Measurements from ENCODE around the gene USP5.
A peak's percentile ranks its signal among the peaks of the same experiment; 100 is the strongest.
"Not testable (repeated sequence)": the region's sequence is repeated elsewhere in the genome, so short reads cannot be mapped to it uniquely, and the experiment has no call there.

Gene USP5

GRCh38 chr12:6867413-6868210 is 15.7 kb downstream of the USP5 start, which contains the start of gene TPI1:
Gene TPI1 (plus strand): TSS chr12:6867531. CDS start chr12:6867567, 36 bp downstream.
- peak; percentile 86 for DNase-seq

- DNase-seq: peak; percentile 26
These were observed 16.5 kb downstream of the USP5 start for GRCh38 chr12:6868211-6869048.

DNA sequence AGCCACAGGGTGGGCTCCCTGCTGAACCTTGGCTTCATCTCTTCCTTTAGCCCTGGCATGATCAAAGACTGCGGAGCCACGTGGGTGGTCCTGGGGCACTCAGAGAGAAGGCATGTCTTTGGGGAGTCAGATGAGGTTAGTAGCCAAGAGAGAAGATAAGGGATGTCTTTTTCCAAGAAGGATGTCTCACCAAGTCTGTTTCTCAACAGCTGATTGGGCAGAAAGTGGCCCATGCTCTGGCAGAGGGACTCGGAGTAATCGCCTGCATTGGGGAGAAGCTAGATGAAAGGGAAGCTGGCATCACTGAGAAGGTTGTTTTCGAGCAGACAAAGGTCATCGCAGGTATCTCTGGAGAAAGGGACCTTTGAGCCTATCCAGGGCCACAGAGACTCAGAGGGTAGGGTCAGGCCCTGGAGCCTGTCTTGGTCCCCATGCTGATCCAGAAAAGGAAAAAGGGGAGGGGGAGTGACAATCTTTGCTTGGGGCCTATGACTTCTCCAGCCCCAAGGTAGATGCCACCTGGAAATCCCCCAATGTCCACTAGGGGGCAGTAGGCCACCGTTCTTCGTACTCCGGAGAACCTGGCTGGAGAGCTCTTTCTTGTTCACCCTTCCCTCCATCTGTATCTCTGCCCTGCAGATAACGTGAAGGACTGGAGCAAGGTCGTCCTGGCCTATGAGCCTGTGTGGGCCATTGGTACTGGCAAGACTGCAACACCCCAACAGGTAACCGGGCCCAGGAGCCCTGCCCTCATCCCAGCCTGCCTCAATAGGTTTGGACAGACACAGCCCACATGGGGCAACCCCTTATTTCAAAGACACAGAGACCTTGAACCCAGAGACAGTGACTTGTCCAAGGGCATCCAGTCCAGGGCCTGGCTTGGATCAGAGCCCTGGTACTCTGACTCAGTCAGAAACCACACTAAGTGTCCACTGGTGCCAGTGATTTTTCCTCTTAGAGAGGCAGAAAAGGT is 17.4 kb downstream of the USP5 start:
- DNase-seq: peak; percentile 87

GRCh38 chr12:6870304-6870703 is 18.4 kb downstream of the USP5 start:
- DNase-seq: not testable (repeated sequence)

- peak; percentile 53 for DNase-seq
These were observed 19.4 kb downstream of the USP5 start for GRCh38 chr12:6871052-6871957.

- peak; percentile 88 for DNase-seq
These were observed 20.4 kb downstream of the USP5 start for GRCh38 chr12:6872073-6873048.

- DNase-seq: peak; percentile 99
These were observed 21.4 kb downstream of the USP5 start, which contains the start of gene SPSB2 for GRCh38 chr12:6873094-6874014. Gene SPSB2 (minus strand): TSS chr12:6873303. CDS start chr12:6872901, 402 bp downstream.

DNA sequence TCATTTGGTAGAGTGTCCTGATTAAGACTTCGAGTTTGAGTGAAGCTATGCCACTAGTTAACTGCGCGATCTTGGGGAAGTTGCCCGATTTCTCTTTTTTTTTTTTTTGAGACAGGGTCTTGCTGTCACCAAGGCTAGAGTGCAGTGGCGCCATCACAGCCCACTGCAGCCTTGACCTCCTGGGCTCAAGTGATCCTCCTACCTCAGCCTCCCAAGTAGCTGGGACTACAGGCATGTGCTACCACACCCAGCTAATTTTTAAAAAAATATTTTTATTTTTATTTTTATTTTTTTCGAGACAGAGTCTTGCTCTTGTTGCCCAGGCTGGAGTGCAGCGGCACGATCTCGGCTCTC is 22.0 kb downstream of the USP5 start:
- not testable (repeated sequence) for DNase-seq

GRCh38 chr12:6879824-6880223 is 27.9 kb downstream of the USP5 start:
- not testable (repeated sequence) for DNase-seq

GRCh38 chr12:6883252-6883651 is 31.3 kb downstream of the USP5 start:
- DNase-seq: no peak

DNA sequence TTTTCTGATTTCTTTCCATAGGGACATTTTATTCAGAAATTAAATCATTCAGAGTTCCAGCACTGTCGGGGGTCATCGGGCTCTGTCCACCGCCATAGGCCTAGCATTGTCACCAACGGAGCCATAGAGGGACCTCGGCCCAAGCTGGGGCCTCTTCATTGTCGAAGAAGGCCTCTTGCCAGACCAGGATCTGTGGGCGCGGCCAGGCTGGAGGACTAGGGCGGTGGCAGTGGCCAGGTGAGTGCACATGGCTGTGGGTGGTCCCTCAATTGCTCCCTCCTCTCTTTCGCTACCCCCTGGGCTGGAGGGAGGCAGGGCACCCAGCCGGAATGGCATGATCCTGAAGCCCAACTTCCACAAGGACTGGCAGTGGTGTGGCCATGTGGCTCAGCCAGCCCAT is 31.7 kb downstream of the USP5 start:
- DNase-seq: no peak

GRCh38 chr12:6884539-6884938 is 32.6 kb downstream of the USP5 start:
- DNase-seq: no peak

DNA sequence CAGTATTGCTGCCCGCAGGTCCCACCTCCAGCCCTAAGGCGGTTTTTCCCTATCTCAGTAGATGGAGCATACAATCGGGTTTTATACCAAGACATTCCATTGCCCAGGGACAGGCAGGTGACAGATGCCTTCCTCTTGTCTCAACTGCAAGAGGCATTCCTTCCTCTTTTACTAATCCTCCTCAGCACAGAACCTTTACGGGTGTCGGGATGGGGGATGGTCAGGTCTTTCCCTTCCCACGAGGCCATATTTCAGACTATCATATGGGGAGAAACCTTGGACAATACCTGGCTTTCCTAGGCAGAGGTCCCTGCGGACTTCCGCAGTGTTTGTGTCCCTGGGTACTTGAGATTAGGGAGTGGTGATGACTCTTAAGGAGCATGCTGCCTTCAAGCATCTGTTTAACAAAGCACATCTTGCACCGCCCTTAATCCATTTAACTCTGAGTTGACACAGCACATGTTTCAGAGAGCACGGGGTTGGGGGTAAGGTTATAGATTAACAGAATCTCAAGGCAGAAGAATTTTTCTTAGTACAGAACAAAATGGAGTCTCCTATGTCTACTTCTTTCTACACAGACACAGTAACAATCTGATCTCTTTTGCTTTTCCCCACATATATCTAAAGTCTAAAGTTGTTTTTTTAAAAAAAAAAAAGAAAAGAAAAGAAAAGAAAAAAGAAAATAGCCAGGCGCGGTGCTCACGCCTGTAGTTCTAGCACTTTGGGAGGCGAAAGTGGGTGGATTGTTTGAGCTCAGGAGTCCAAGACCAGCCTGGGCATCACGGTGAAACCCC is 34.5 kb downstream of the USP5 start:
- DNase-seq: not testable (repeated sequence)

- no peak for DNase-seq
These were observed 35.5 kb downstream of the USP5 start for GRCh38 chr12:6887460-6887859.

DNA sequence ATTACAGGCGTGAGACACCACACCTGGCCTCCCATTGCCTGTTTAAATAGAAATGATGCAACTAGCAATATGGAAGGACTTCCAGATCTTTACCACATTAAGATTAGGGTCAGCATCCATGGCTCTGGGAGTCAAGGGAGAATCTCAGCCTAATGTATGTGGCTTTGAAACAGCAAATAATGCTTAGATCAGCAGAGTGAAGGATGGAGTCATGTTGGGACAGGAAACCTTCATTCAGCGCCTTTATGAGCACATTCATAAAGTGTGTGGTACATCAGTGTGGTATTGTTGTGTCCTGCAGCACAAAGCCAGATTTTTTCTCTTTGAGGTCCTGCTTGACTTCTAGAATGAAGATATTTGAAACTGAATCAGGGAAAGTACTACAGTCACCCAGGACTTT is 36.4 kb downstream of the USP5 start:
- peak; percentile 33 for DNase-seq

GRCh38 chr12:6888794-6889193 is 36.8 kb downstream of the USP5 start:
- DNase-seq: not testable (repeated sequence)

GRCh38 chr12:6889775-6890573 is 38.0 kb downstream of the USP5 start:
- not testable (repeated sequence) for DNase-seq
